GM23338 (cell line): ENCODE data around the gene LRMDA.

Experiments used
- CREB1 ChIP-seq: fragments of 250-450 bp; sonication (Bioruptor Pico); IDR thresholded peaks from 2 replicates; pipeline ENCODE4 v1.5.0; 2020; ENCODE audit warnings: low read depth, mild to moderate bottlenecking, moderate library complexity
- EZH2 ChIP-seq: fragments of 200-600 bp; sonication (generic); IDR thresholded peaks from one replicate; pipeline ENCODE4 v1.8.0; 2017; ENCODE audit warnings: antibody characterized with exemption, mild to moderate bottlenecking, low read depth; ENCODE audit not compliant: unreplicated experiment
- EZH2phosphoT487 ChIP-seq: fragments of 200-600 bp; sonication (generic); IDR thresholded peaks from one replicate; pipeline ENCODE4 v1.8.1; 2018; ENCODE audit warnings: antibody characterized with exemption; ENCODE audit not compliant: unreplicated experiment
- JUNB ChIP-seq: IDR thresholded peaks from one replicate; pipeline ENCODE4 v1.6.1; 2016; ENCODE audit warnings: antibody characterized with exemption; ENCODE audit not compliant: unreplicated experiment
- POLR2AphosphoS5 ChIP-seq: IDR thresholded peaks from 2 replicates; pipeline ENCODE4 v1.6.1; 2016; ENCODE audit warnings: antibody characterized with exemption, low read depth
- STAT1 ChIP-seq: IDR thresholded peaks from one replicate; pipeline ENCODE4 v1.6.1; 2016; ENCODE audit warnings: antibody characterized with exemption; ENCODE audit not compliant: unreplicated experiment
- ZNF114 ChIP-seq: fragments of 250-450 bp; sonication (Bioruptor Pico); IDR thresholded peaks from 2 replicates; pipeline ENCODE4 v1.5.0; 2020; ENCODE audit warnings: mild to moderate bottlenecking, moderate library complexity
- ZNF331 ChIP-seq: fragments of 250-450 bp; sonication (Bioruptor Pico); IDR thresholded peaks from 2 replicates; pipeline ENCODE4 v1.5.0; 2020; ENCODE audit warnings: low read depth, mild to moderate bottlenecking, moderate library complexity
- TF ChIP-seq, protein P1 (sequence below), 2 experiments: fragments of 200-600 bp in 1 of 2; sonication (generic) in 1 of 2; conservative IDR thresholded peaks; 2 replicates each; pipeline versions ENCODE4 v1.5.1 to v1.6.1; 2016 to 2017; ENCODE audit warnings: antibody characterized with exemption in 2 of 2, low read depth in 2 of 2, mild to moderate bottlenecking in 2 of 2, moderate library complexity in 1 of 2
- TF ChIP-seq, protein P2 (sequence below): IDR thresholded peaks from 2 replicates; pipeline ENCODE4 v1.6.1; 2016; ENCODE audit warnings: antibody characterized with exemption
- TF ChIP-seq, protein P3 (sequence below): IDR thresholded peaks from one replicate; pipeline ENCODE4 v1.6.1; 2018; ENCODE audit warnings: antibody characterized with exemption; ENCODE audit not compliant: unreplicated experiment
- TF ChIP-seq, protein P4 (sequence below): fragments of 250-450 bp; sonication (Bioruptor Pico); IDR thresholded peaks from 2 replicates; pipeline ENCODE4 v1.5.0; 2020; ENCODE audit warnings: mild to moderate bottlenecking, moderate library complexity

DNA sequence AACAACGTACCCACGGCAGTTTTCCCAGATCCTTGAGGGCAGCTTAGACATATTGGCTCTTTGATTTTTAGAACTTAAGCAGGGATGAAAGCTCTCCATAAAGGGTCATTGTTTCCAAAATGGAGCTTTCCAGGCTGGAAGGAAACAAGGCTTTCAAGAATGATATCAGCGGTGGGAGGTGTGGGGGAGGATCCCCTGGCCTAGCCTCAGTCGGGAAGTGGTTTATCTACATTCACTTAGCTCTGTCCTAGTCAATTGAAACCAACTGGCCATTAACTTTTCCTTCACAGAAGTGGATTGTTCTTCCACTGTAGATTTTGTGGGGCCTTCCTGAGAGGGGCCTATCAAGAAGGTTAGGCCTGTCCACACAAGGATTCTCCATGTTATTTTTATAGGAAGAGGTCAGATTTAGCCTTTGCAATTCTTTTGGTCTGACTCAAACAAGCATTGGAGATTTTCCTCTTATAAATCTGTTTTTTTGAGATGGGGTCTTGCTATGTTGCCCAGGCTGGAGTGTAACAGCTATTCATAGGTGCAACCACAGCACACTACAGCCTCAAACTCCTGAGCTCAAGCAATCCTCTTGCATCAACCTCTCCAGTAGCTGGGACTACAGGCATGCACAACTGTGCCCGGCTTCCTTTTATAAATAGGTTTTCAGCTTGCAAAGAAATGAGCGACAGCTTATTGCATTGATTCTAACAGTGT lies 343.5 kb downstream of the LRMDA start:
- TF ChIP-seq CREB1 (CRISPR knock-in tag): no peak
- TF ChIP-seq, protein P1, sequence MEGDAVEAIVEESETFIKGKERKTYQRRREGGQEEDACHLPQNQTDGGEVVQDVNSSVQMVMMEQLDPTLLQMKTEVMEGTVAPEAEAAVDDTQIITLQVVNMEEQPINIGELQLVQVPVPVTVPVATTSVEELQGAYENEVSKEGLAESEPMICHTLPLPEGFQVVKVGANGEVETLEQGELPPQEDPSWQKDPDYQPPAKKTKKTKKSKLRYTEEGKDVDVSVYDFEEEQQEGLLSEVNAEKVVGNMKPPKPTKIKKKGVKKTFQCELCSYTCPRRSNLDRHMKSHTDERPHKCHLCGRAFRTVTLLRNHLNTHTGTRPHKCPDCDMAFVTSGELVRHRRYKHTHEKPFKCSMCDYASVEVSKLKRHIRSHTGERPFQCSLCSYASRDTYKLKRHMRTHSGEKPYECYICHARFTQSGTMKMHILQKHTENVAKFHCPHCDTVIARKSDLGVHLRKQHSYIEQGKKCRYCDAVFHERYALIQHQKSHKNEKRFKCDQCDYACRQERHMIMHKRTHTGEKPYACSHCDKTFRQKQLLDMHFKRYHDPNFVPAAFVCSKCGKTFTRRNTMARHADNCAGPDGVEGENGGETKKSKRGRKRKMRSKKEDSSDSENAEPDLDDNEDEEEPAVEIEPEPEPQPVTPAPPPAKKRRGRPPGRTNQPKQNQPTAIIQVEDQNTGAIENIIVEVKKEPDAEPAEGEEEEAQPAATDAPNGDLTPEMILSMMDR (conservative IDR thresholded peaks at IDR 0.05; ENCODE audit: low read depth in 2 of 2): no peak
- no peak for TF ChIP-seq POLR2AphosphoS5
- TF ChIP-seq, protein P2, sequence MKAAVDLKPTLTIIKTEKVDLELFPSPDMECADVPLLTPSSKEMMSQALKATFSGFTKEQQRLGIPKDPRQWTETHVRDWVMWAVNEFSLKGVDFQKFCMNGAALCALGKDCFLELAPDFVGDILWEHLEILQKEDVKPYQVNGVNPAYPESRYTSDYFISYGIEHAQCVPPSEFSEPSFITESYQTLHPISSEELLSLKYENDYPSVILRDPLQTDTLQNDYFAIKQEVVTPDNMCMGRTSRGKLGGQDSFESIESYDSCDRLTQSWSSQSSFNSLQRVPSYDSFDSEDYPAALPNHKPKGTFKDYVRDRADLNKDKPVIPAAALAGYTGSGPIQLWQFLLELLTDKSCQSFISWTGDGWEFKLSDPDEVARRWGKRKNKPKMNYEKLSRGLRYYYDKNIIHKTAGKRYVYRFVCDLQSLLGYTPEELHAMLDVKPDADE: no peak
- TF ChIP-seq EZH2: no peak
- TF ChIP-seq, protein P3, sequence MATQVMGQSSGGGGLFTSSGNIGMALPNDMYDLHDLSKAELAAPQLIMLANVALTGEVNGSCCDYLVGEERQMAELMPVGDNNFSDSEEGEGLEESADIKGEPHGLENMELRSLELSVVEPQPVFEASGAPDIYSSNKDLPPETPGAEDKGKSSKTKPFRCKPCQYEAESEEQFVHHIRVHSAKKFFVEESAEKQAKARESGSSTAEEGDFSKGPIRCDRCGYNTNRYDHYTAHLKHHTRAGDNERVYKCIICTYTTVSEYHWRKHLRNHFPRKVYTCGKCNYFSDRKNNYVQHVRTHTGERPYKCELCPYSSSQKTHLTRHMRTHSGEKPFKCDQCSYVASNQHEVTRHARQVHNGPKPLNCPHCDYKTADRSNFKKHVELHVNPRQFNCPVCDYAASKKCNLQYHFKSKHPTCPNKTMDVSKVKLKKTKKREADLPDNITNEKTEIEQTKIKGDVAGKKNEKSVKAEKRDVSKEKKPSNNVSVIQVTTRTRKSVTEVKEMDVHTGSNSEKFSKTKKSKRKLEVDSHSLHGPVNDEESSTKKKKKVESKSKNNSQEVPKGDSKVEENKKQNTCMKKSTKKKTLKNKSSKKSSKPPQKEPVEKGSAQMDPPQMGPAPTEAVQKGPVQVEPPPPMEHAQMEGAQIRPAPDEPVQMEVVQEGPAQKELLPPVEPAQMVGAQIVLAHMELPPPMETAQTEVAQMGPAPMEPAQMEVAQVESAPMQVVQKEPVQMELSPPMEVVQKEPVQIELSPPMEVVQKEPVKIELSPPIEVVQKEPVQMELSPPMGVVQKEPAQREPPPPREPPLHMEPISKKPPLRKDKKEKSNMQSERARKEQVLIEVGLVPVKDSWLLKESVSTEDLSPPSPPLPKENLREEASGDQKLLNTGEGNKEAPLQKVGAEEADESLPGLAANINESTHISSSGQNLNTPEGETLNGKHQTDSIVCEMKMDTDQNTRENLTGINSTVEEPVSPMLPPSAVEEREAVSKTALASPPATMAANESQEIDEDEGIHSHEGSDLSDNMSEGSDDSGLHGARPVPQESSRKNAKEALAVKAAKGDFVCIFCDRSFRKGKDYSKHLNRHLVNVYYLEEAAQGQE: no peak
- no peak for TF ChIP-seq EZH2phosphoT487
- TF ChIP-seq JUNB: no peak
- no peak for TF ChIP-seq ZNF331
- TF ChIP-seq STAT1: no peak
- TF ChIP-seq, protein P4, sequence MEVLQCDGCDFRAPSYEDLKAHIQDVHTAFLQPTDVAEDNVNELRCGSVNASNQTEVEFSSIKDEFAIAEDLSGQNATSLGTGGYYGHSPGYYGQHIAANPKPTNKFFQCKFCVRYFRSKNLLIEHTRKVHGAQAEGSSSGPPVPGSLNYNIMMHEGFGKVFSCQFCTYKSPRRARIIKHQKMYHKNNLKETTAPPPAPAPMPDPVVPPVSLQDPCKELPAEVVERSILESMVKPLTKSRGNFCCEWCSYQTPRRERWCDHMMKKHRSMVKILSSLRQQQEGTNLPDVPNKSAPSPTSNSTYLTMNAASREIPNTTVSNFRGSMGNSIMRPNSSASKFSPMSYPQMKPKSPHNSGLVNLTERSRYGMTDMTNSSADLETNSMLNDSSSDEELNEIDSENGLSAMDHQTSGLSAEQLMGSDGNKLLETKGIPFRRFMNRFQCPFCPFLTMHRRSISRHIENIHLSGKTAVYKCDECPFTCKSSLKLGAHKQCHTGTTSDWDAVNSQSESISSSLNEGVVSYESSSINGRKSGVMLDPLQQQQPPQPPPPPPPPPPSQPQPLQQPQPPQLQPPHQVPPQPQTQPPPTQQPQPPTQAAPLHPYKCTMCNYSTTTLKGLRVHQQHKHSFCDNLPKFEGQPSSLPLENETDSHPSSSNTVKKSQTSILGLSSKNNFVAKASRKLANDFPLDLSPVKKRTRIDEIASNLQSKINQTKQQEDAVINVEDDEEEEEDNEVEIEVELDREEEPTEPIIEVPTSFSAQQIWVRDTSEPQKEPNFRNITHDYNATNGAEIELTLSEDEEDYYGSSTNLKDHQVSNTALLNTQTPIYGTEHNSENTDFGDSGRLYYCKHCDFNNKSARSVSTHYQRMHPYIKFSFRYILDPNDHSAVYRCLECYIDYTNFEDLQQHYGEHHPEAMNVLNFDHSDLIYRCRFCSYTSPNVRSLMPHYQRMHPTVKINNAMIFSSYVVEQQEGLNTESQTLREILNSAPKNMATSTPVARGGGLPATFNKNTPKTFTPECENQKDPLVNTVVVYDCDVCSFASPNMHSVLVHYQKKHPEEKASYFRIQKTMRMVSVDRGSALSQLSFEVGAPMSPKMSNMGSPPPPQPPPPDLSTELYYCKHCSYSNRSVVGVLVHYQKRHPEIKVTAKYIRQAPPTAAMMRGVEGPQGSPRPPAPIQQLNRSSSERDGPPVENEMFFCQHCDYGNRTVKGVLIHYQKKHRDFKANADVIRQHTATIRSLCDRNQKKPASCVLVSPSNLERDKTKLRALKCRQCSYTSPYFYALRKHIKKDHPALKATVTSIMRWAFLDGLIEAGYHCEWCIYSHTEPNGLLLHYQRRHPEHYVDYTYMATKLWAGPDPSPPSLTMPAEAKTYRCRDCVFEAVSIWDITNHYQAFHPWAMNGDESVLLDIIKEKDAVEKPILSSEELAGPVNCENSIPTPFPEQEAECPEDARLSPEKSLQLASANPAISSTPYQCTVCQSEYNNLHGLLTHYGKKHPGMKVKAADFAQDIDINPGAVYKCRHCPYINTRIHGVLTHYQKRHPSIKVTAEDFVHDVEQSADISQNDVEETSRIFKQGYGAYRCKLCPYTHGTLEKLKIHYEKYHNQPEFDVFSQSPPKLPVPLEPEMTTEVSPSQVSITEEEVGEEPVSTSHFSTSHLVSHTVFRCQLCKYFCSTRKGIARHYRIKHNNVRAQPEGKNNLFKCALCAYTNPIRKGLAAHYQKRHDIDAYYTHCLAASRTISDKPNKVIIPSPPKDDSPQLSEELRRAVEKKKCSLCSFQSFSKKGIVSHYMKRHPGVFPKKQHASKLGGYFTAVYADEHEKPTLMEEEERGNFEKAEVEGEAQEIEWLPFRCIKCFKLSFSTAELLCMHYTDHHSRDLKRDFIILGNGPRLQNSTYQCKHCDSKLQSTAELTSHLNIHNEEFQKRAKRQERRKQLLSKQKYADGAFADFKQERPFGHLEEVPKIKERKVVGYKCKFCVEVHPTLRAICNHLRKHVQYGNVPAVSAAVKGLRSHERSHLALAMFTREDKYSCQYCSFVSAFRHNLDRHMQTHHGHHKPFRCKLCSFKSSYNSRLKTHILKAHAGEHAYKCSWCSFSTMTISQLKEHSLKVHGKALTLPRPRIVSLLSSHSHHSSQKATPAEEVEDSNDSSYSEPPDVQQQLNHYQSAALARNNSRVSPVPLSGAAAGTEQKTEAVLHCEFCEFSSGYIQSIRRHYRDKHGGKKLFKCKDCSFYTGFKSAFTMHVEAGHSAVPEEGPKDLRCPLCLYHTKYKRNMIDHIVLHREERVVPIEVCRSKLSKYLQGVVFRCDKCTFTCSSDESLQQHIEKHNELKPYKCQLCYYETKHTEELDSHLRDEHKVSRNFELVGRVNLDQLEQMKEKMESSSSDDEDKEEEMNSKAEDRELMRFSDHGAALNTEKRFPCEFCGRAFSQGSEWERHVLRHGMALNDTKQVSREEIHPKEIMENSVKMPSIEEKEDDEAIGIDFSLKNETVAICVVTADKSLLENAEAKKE (CRISPR knock-in tag): no peak
- no peak for TF ChIP-seq ZNF114 (CRISPR knock-in tag)
